NCI-H2227 treated with DMSO at 0.1 percent for 48 hours (cell line): ENCODE data around the gene NKRF.

Experiments
- DNase-seq: peaks from one replicate; lab custom pipeline; 2025; lab: John Stamatoyannopoulos, UW

The NKRF gene

GRCh38 chrX:119607018-119607389 is 780 bp upstream of the NKRF start:
- peak; percentile 77 for DNase-seq

- no peak for DNase-seq
Measured at GRCh38 chrX:119605464-119606279, 552 bp downstream of the NKRF start.

- DNase-seq: peak; percentile 25
Measured at GRCh38 chrX:119604766-119605463, 1.3 kb downstream of the NKRF start.

GRCh38 chrX:119602701-119603255 is 3.4 kb downstream of the NKRF start:
- DNase-seq: no peak

- DNase-seq: no peak
Measured at GRCh38 chrX:119589810-119590209, 16.4 kb downstream of the NKRF start.

- DNase-seq: no peak
Measured at GRCh38 chrX:119583431-119584059, 22.7 kb downstream of the NKRF start.

GRCh38 chrX:119579414-119579813 is 26.8 kb downstream of the NKRF start:
- no peak for DNase-seq

GRCh38 chrX:119574394-119575266 is 31.6 kb downstream of the NKRF start, which contains the start of gene UBE2A:
TSS of gene UBE2A (plus strand) at chrX:119574563. CDS start at chrX:119574712, 149 bp downstream.
- peak; percentile 95 for DNase-seq

- peak; percentile 35 for DNase-seq
Measured at GRCh38 chrX:119573840-119574393, 32.3 kb downstream of the NKRF start.

GRCh38 chrX:119573222-119573621 is 33.0 kb downstream of the NKRF start:
- DNase-seq: no peak

- no peak for DNase-seq
Measured at GRCh38 chrX:119570351-119570835, 35.8 kb downstream of the NKRF start.

GRCh38 chrX:119565107-119565663 is 41.0 kb downstream of the NKRF start, which contains the start of gene STEEP1:
TSS of gene STEEP1 (minus strand) at chrX:119565409. CDS start at chrX:119565355, 54 bp downstream.
- DNase-seq: peak; percentile 96

- DNase-seq: no peak
Measured at GRCh38 chrX:119552508-119552907, 53.7 kb downstream of the NKRF start.

- DNase-seq: no peak
Measured at GRCh38 chrX:119549327-119550016, 56.8 kb downstream of the NKRF start.

GRCh38 chrX:119541188-119541587 is 65.0 kb downstream of the NKRF start:
- no peak for DNase-seq

GRCh38 chrX:119539872-119540271 is 66.4 kb downstream of the NKRF start:
- no peak for DNase-seq
